K562 (cell line): ENCODE measurements around the gene ANKH. TPM values are rescaled to one million over a fixed set of nuclear protein-coding genes. Genes with fewer than 3 reads are reported as not detected.

Experiments
- ATAC-seq: fragments of 200-7000 bp; cut with Tn5 transposase; 3 replicates; pipeline ENCODE4 v1.9.1; 2020; ENCODE audit warnings: moderate library complexity
- BruUV-seq: library from RNA; stranded (reverse); fragments of 400-500 nt; replicated peaks from 2 replicates; lab custom pipeline; 2021; lab: Mats Ljungman, UMichigan
- CTCF ChIA-PET: fragments of 300-600 bp; formaldehyde crosslinking; extraction: SDS; loops from one replicate; lab custom pipeline; 2021; ENCODE audit warnings: low intra/inter-chr PET ratio; lab: Yijun Ruan, JAX
- POLR2A ChIA-PET: fragments of 300-600, 350-650 bp; sonication (Branson Sonifier 250); formaldehyde crosslinking; extraction: SDS; loops from one replicate; lab custom pipeline; 2021; ENCODE audit warnings: antibody characterized with exemption, inconsistent platforms; lab: Yijun Ruan, JAX
- DNase-seq, 4 experiments: peaks; one replicate each; pipeline versions ENCODE4 v3.0.0 to v3.0.0-alpha.2; 2011 to 2018; ENCODE audit warnings: low spot score in 3 of 4, mixed read lengths in 3 of 4; ENCODE audit errors: extremely low read depth in 1 of 4
- FAIRE-seq: peaks from 2 replicates; lab custom pipeline; 2011; peaks lifted over from hg19 to GRCh38; lab: Jason Lieb, UNC
- H2AFZ ChIP-seq: 2 replicates; pipeline ENCODE4 v1.6.0; 2011; ENCODE audit warnings: low read depth, low read length, control low read depth, inconsistent platforms
- H3K27ac ChIP-seq: fragments of 200-600 bp; 3 replicates; pipeline ENCODE4 v1.8.0; 2011; ENCODE audit warnings: low read depth, mild to moderate bottlenecking, control low read depth, inconsistent platforms, low read length, moderate library complexity, mixed read lengths; ENCODE audit errors: extremely low read depth
- H3K27me3 ChIP-seq, 2 experiments: fragments of 300-600 bp in 1 of 2; 2 replicates in 1 of 2; 3 replicates in 1 of 2; pipeline versions ENCODE4 v1.6.0 to v1.8.0; 2011; ENCODE audit warnings: inconsistent platforms in 2 of 2, low read length in 2 of 2, mild to moderate bottlenecking in 1 of 2, mixed read lengths in 1 of 2, moderate library complexity in 1 of 2; ENCODE audit not compliant: control insufficient read depth in 2 of 2, insufficient read depth in 2 of 2
- H3K36me3 ChIP-seq: fragments of 300-600 bp; 3 replicates; pipeline ENCODE4 v1.8.0; 2011; ENCODE audit warnings: mild to moderate bottlenecking, low read length, inconsistent platforms; ENCODE audit not compliant: control insufficient read depth, insufficient read depth
- H3K4me1 ChIP-seq, 2 experiments: fragments of 200-600 bp in 1 of 2; replicated peaks in 1 of 2; 2 replicates in 1 of 2; 3 replicates in 1 of 2; pipeline versions ENCODE4 v1.5.1 to v1.8.0; 2011; ENCODE audit warnings: inconsistent platforms in 2 of 2, low read length in 2 of 2, mild to moderate bottlenecking in 1 of 2, mixed read lengths in 1 of 2, moderate library complexity in 1 of 2; ENCODE audit not compliant: control insufficient read depth in 2 of 2, insufficient read depth in 2 of 2
- H3K4me2 ChIP-seq: 2 replicates; pipeline ENCODE4 v1.6.1; 2011; ENCODE audit warnings: low read length, control low read depth, inconsistent platforms, mixed read lengths; ENCODE audit not compliant: insufficient read depth
- H3K4me3 ChIP-seq: fragments of 200-600 bp; sonication (generic), shearing (Covaris generic); 2 replicates; pipeline ENCODE4 v1.5.1; 2016; ENCODE audit warnings: control low read depth, inconsistent platforms
- H3K79me2 ChIP-seq: fragments of 200-600 bp; 3 replicates; pipeline ENCODE4 v1.8.0; 2011; ENCODE audit warnings: low read length, inconsistent platforms; ENCODE audit not compliant: control insufficient read depth, insufficient read depth
- H3K9ac ChIP-seq, 2 experiments: 2 replicates each; pipeline versions ENCODE4 v1.6.0 to v1.6.1; 2011; ENCODE audit warnings: low read depth in 2 of 2, low read length in 2 of 2, control low read depth in 1 of 2, inconsistent platforms in 1 of 2, mild to moderate bottlenecking in 1 of 2, mixed read lengths in 1 of 2; ENCODE audit not compliant: insufficient read depth in 1 of 2
- H3K9me1 ChIP-seq: one replicate; pipeline ENCODE4 v1.6.0; 2011; ENCODE audit warnings: inconsistent platforms, mild to moderate bottlenecking, low read length, moderate library complexity; ENCODE audit not compliant: control insufficient read depth, insufficient read depth
- H3K9me3 ChIP-seq: replicated peaks from 2 replicates; pipeline ENCODE4 v1.5.1; 2011; ENCODE audit warnings: low read depth, low read length, inconsistent platforms; ENCODE audit not compliant: control insufficient read depth, insufficient read depth
- H4K20me1 ChIP-seq: replicated peaks from 2 replicates; pipeline ENCODE4 v1.6.1; 2011; ENCODE audit warnings: low read length, inconsistent platforms, mixed read lengths; ENCODE audit not compliant: control insufficient read depth, insufficient read depth
- CHAMP1 ChIP-seq: fragments of 450-650 bp; IDR thresholded peaks from 2 replicates; pipeline ENCODE4 v1.6.1; 2016; ENCODE audit warnings: mild to moderate bottlenecking
- NR2C1 ChIP-seq, 2 experiments: fragments of 450-650 bp; IDR thresholded peaks; 2 replicates each; pipeline ENCODE4 v1.6.1; 2017; ENCODE audit warnings: mild to moderate bottlenecking in 2 of 2, antibody characterized with exemption in 1 of 2, inconsistent platforms in 1 of 2, missing compliant biosample characterization in 1 of 2, missing genetic modification characterization in 1 of 2
- NR2C2 ChIP-seq, 2 experiments: fragments of 200-800 bp in 1 of 2; sonication (Bioruptor generic) in 1 of 2; sonication (generic) in 1 of 2; formaldehyde crosslinking in 1 of 2; IDR thresholded peaks; 2 replicates each; pipeline versions ENCODE4 v1.6.1 to v1.8.0; 2016 to 2022; ENCODE audit warnings: mild to moderate bottlenecking in 1 of 2, missing compliant biosample characterization in 1 of 2, missing genetic modification characterization in 1 of 2, missing genetic modification reagents in 1 of 2
- SP2 ChIP-seq: IDR thresholded peaks from 2 replicates; pipeline ENCODE4 v1.6.1; 2011; ENCODE audit warnings: mild to moderate bottlenecking, low read depth, low read length, moderate library complexity; ENCODE audit not compliant: poor library complexity, severe bottlenecking; ENCODE audit errors: extremely low read depth
- TAL1 ChIP-seq: fragments of 450-650 bp; IDR thresholded peaks from 2 replicates; pipeline ENCODE4 v1.6.1; 2016; ENCODE audit warnings: mild to moderate bottlenecking
- TCF15 ChIP-seq: fragments of 250-450 bp; sonication (Bioruptor Pico); IDR thresholded peaks from 2 replicates; pipeline ENCODE4 v1.8.0; 2022; ENCODE audit warnings: moderate library complexity, mild to moderate bottlenecking, inconsistent platforms
- ZKSCAN1 ChIP-seq: fragments of 150-350 bp; IDR thresholded peaks from 2 replicates; pipeline ENCODE4 v1.6.1; 2016; ENCODE audit warnings: low read depth, low read length
- ZNF143 ChIP-seq: sonication (generic); formaldehyde crosslinking; IDR thresholded peaks from 2 replicates; pipeline ENCODE4 v1.9.0; 2022; ENCODE audit warnings: mild to moderate bottlenecking, missing genetic modification reagents
- WGBS: fragments of 100-300 bp; shearing (Covaris generic); methylation state at CpG from one replicate; pipeline ENCODE4 v1.1.6; 2016; ENCODE audit warnings: low coverage, mixed read lengths; ENCODE audit not compliant: insufficient coverage; ENCODE audit errors: missing lambda C conversion rate; 5-methylcytosine and 5-hydroxymethylcytosine counted together
- in situ Hi-C: fragments of 300-500 bp; cut with MboI; formaldehyde crosslinking; loops from 4 replicates; pipeline ENCODE4 v1.15.0; 2018; ENCODE audit warnings: inconsistent platforms, mixed read lengths
- intact Hi-C: fragments of 100-400 bp; cut with micrococcal nuclease; formaldehyde crosslinking; loops from 2 replicates; pipeline ENCODE4 v1.14.2; 2022
- polyA plus RNA-seq, 8 experiments: library from polyadenylated mRNA; depleted of rRNA in 4 of 8; stranded (reverse) in 5 of 8; unstranded in 3 of 8; fragments of >200 nt; fragmentation: Nextera tagmentation in 2 of 8; fragmentation: Illumina TruSeq in 1 of 8; extraction: Ambion mirVana in 2 of 8; extraction: Trizol in 1 of 8; gene quantifications; 2 replicates each; pipeline versions ENCODE4 v1.2.1 to v1.2.3, GENCODE V29; 2011 to 2014; ENCODE audit warnings: inconsistent platforms in 1 of 8, missing spikeins in 1 of 8
- total RNA-seq, 7 experiments: library from RNA; depleted of rRNA in 6 of 7; stranded (reverse); fragments of >200 nt in 6 of 7; fragmentation: Illumina TruSeq in 2 of 7; extraction: Trizol in 2 of 7; gene quantifications; 2 replicates each; pipeline versions ENCODE4 v1.2.1 to v1.2.3, GENCODE V29; 2011 to 2021; ENCODE audit warnings: low replicate concordance in 1 of 7

ANKH gene
- total and polyA plus RNA-seq, 9 of the 15 experiments (the other 6 are each of a cell fraction or from before 2014, with no cell fraction given) = 0.79 to 12.2 (median 4.5) TPM

GRCh38 chr5:14668181-14668591, 203.4 kb downstream of the ANKH start:
- in situ Hi-C loops = loop anchor here (10.0 kb wide), 1 partner anchor 663 kb away; no protein-coding TSS in a partner anchor
- no peak overlapping the region; a peak in 1 of 4 replicates for H3K9ac ChIP-seq

More at GRCh38 chr5:14668181-14668591, 203.4 kb downstream of the ANKH start:
- no peak overlapping the region for H3K4me2 ChIP-seq
- H3K79me2 ChIP-seq = peaks cover 97% of the 10 kb centered on the region
- WGBS = 91% methylated on average over 5 of the region's 5 CpGs
- peaks cover 17% of the 10 kb centered on the region; the same call in 1 of the 3 replicates for H3K36me3 ChIP-seq
- H3K4me1 ChIP-seq = peaks cover 19 to 24% of the 10 kb centered on the region in 2 experiments
- H2AFZ ChIP-seq = no peak overlapping the region
- DNase-seq = no peak
- TF ChIP-seq ZNF143 (CRISPR knock-in tag) = no peak
- TF ChIP-seq SP2 = no peak
- no peak for TF ChIP-seq NR2C2 (CRISPR knock-in tag; IDR thresholded peaks at IDR 0.05)
- no peak for TF ChIP-seq NR2C2 (tag; IDR thresholded peaks at IDR 0.05)
- TF ChIP-seq TCF15 (CRISPR knock-in tag) = no peak
- no peak for TF ChIP-seq CHAMP1
- TF ChIP-seq ZKSCAN1 = no peak
- TF ChIP-seq NR2C1 (IDR thresholded peaks at IDR 0.05) = no peak
- TF ChIP-seq NR2C1 (tag; IDR thresholded peaks at IDR 0.05) = no peak
- no peak for TF ChIP-seq TAL1
- POLR2A ChIA-PET = interaction anchor here (1.2 kb wide), 1 partner anchor 35 kb away, joined by 3 read pairs; no protein-coding TSS in a partner anchor
- no peak for FAIRE-seq
- BruUV-seq = no TSS peak
- H3K9me3 ChIP-seq = no peaks in the 10 kb centered on the region
- no peak overlapping the region for H3K4me3 ChIP-seq
- CTCF ChIA-PET = no interaction called here
- no peaks in the 10 kb centered on the region for H3K9me1 ChIP-seq
- intact Hi-C loops = no loop called here
- H3K27me3 ChIP-seq = no peaks in the 10 kb centered on the region
- H4K20me1 ChIP-seq = peaks cover 14% of the 10 kb centered on the region; the same call in 1 of the 2 replicates
- no peak overlapping the region for H3K27ac ChIP-seq
- ATAC-seq = no peak
